Stomach (tissue), 9 donors: ENCODE results near the gene RAB40B. TPM values are rescaled to one million over a fixed set of nuclear protein-coding genes. Genes with fewer than 3 reads are reported as not detected.

Experiments used
- DNase-seq, 2 donors: peaks; one replicate each; pipeline versions ENCODE4 v3.0.0 to v3.0.0-alpha.2; 2013 to 2019
- H3K27ac ChIP-seq, 5 donors: fragments of 200-600 bp in 4 of 5; sonication (generic) in 4 of 5; one replicate each; pipeline ENCODE4 v1.5.1; 2013 to 2019; ENCODE audit warnings: mild to moderate bottlenecking in 1 of 5, moderate library complexity in 1 of 5
- H3K27me3 ChIP-seq, 3 donors: fragments of 200-600 bp; sonication (generic); one replicate each; pipeline ENCODE4 v1.5.1; 2017 to 2019; ENCODE audit warnings: mixed run types in 1 of 3
- H3K36me3 ChIP-seq, 4 donors: fragments of 200-600 bp; sonication (generic); 1 replicate in 3 of 4; 2 replicates in 1 of 4; pipeline ENCODE4 v1.5.1; 2016 to 2019
- H3K4me1 ChIP-seq, 4 donors: fragments of 200-600 bp; sonication (generic); one replicate each; pipeline ENCODE4 v1.5.1; 2016 to 2019
- H3K4me3 ChIP-seq, 4 donors: fragments of 200-600 bp; sonication (generic) in 3 of 4; one replicate each; pipeline ENCODE4 v1.5.1; 2016 to 2019; ENCODE audit warnings: mild to moderate bottlenecking in 1 of 4
- H3K9me3 ChIP-seq, 4 donors: fragments of 200-600 bp; sonication (generic); one replicate each; pipeline ENCODE4 v1.5.1; 2016 to 2019
- CTCF ChIP-seq, 7 experiments: fragments of 450-650 bp in 4 of 7; fragments of 200-600 bp in 3 of 7; sonication (generic) in 3 of 7; IDR thresholded peaks; one replicate each; pipeline ENCODE4 v1.5.1; 2016 to 2019; ENCODE audit warnings: antibody characterized with exemption in 7 of 7, control low read depth in 2 of 7, mild to moderate bottlenecking in 1 of 7
- EP300 ChIP-seq: sonication (generic); formaldehyde crosslinking; IDR thresholded peaks from one replicate; pipeline ENCODE4 v1.6.1; 2017; ENCODE audit warnings: antibody characterized with exemption
- POLR2A ChIP-seq, 4 donors: fragments of 450-650 bp; IDR thresholded peaks; one replicate each; pipeline ENCODE4 v1.6.1; 2016; ENCODE audit warnings: antibody characterized with exemption in 4 of 4, control low read depth in 2 of 4, mild to moderate bottlenecking in 1 of 4, moderate library complexity in 1 of 4
- POLR2AphosphoS5 ChIP-seq, 3 donors: sonication (generic); formaldehyde crosslinking; IDR thresholded peaks; one replicate each; pipeline ENCODE4 v1.6.1; 2016; ENCODE audit warnings: antibody characterized with exemption in 3 of 3
- WGBS, 5 donors: extraction: QIAGEN DNeasy Blood & Tissue Kit in 3 of 5; methylation state at CpG; one replicate each; pipeline versions ENCODE4 v1.1.5 to v1.1.7; 2013 to 2018; 5-methylcytosine and 5-hydroxymethylcytosine counted together
- intact Hi-C: fragments of 100-400 bp; cut with DNase I; formaldehyde crosslinking; loops from one replicate; pipeline ENCODE4 v1.15.1; 2023; ENCODE audit warnings: low total_unique reads
- polyA plus RNA-seq, 3 donors: library from polyadenylated mRNA; stranded (reverse); fragments of 200-250 nt; gene quantifications; one replicate each; pipeline ENCODE4 v1.2.3, GENCODE V29; 2013
- total RNA-seq, 5 donors: library from RNA; depleted of rRNA; stranded (reverse); fragments of >200 nt; gene quantifications; one replicate each; pipeline versions ENCODE4 v1.1.0 to v1.2.3, GENCODE V29; 2014 to 2016
- donor health status: healthy with polysubstance abuse.
- donor health status: Bipolar disorder and iron deficiency.
- donor health status: healthy.

RAB40B gene
- total and polyA plus RNA-seq, 8 donors, result 7.6 to 133 (median 22.2) TPM

- 89 to 92% (median 91%) methylated on average over 41 to 45 of the region's 45 CpGs for WGBS, 5 donors
- peaks cover 53 to 92% (median 86%) of the 10 kb centered on the region in 4 donors for H3K36me3 ChIP-seq
- intact Hi-C loops, result no loop called here
- H3K27me3 ChIP-seq, result no peaks in the 10 kb centered on the region
- no peak overlapping the region for H3K27ac ChIP-seq
- no peak overlapping the region for H3K4me3 ChIP-seq
- TF ChIP-seq POLR2A (IDR thresholded peaks at IDR 0.05) (no peak), EP300 (no peak), CTCF (IDR thresholded peaks at IDR 0.05) (no peak), POLR2AphosphoS5 (IDR thresholded peaks at IDR 0.05) (no peak)
- peaks cover 0 to 7% (median 0%) of the 10 kb centered on the region in 4 donors for H3K4me1 ChIP-seq
- no peak for DNase-seq
- no peaks in the 10 kb centered on the region for H3K9me3 ChIP-seq
These were observed 83.1 kb downstream of the RAB40B start for GRCh38 chr17:82615084-82616020.

- intact Hi-C loops, result no loop called here
- Histone ChIP-seq H3K27ac (no peak overlapping the region), H3K4me3 (no peak overlapping the region), H3K9me3 (no peaks in the 10 kb centered on the region), H3K27me3 (no peaks in the 10 kb centered on the region), H3K4me1 (peaks cover 0 to 7% (median 0%) of the 10 kb centered on the region in 4 donors), H3K36me3 (peaks cover 42 to 92% (median 85%) of the 10 kb centered on the region in 4 donors)
- DNase-seq, result no peak
- WGBS, 5 donors, result 61 to 93% (median 86%) methylated on average over 3 to 20 of the region's 22 CpGs
- TF ChIP-seq EP300 (no peak), CTCF (IDR thresholded peaks at IDR 0.05) (no peak), POLR2AphosphoS5 (IDR thresholded peaks at IDR 0.05) (no peak), POLR2A (IDR thresholded peaks at IDR 0.05) (no peak)
These were observed 84.3 kb downstream of the RAB40B start for GRCh38 chr17:82614095-82614631.

- 84 to 93% (median 91%) methylated on average over 27 to 37 of the region's 37 CpGs for WGBS, 5 donors
- H3K9me3 ChIP-seq, result no peaks in the 10 kb centered on the region
- peaks cover 0 to 7% (median 0%) of the 10 kb centered on the region in 4 donors for H3K4me1 ChIP-seq
- H3K27ac ChIP-seq, result no peak overlapping the region
- intact Hi-C loops, result no loop called here
- no peak for DNase-seq
- H3K4me3 ChIP-seq, result no peak overlapping the region
- no peaks in the 10 kb centered on the region for H3K27me3 ChIP-seq
- H3K36me3 ChIP-seq, result peaks cover 35 to 92% (median 85%) of the 10 kb centered on the region in 4 donors
- TF ChIP-seq EP300, result no peak
- no peak for TF ChIP-seq CTCF (IDR thresholded peaks at IDR 0.05)
These were observed 85.0 kb downstream of the RAB40B start for GRCh38 chr17:82613283-82614094.
